HG02798 (cell line): ENCODE results near the gene MAML3.
"Not testable (repeated sequence)": the region's sequence is repeated elsewhere in the genome, so short reads cannot be mapped to it uniquely, and the experiment has no call there.

Source experiments
- ATAC-seq: cut with Tn5 transposase; IDR thresholded peaks from one replicate; pipeline ENCODE4 v1.9.1; 2021; ENCODE audit warnings: mild to moderate bottlenecking; ENCODE audit not compliant: unreplicated experiment, poor library complexity

MAML3 gene

GRCh38 chr4:139973616-139974015, 180.4 kb downstream of the MAML3 start:
- no peak for ATAC-seq

- ATAC-seq, result no peak
These were observed 181.0 kb downstream of the MAML3 start for GRCh38 chr4:139973015-139973414.

GRCh38 chr4:139972305-139972704, 181.7 kb downstream of the MAML3 start:
- ATAC-seq, result no peak

- ATAC-seq, result no peak
These were observed 182.9 kb downstream of the MAML3 start for GRCh38 chr4:139971111-139971510.

- no peak for ATAC-seq
These were observed 184.2 kb downstream of the MAML3 start for GRCh38 chr4:139969635-139970266.

GRCh38 chr4:139968831-139969230, 185.2 kb downstream of the MAML3 start:
- no peak for ATAC-seq

GRCh38 chr4:139966383-139966782, 187.6 kb downstream of the MAML3 start:
- ATAC-seq, result no peak

GRCh38 chr4:139965789-139966188, 188.2 kb downstream of the MAML3 start:
- ATAC-seq, result no peak

- no peak for ATAC-seq
These were observed 190.3 kb downstream of the MAML3 start for GRCh38 chr4:139963708-139964107.

- no peak for ATAC-seq
These were observed 191.8 kb downstream of the MAML3 start for GRCh38 chr4:139962130-139962684.

- no peak for ATAC-seq
These were observed 192.5 kb downstream of the MAML3 start for GRCh38 chr4:139961344-139961946.

GRCh38 chr4:139959396-139959795, 194.6 kb downstream of the MAML3 start:
- no peak for ATAC-seq

GRCh38 chr4:139958739-139959098, 195.3 kb downstream of the MAML3 start:
- ATAC-seq, result no peak

GRCh38 chr4:139957986-139958738, 195.8 kb downstream of the MAML3 start:
- no peak for ATAC-seq

GRCh38 chr4:139957065-139957464, 196.9 kb downstream of the MAML3 start:
- no peak for ATAC-seq

- ATAC-seq, result no peak
These were observed 197.4 kb downstream of the MAML3 start for GRCh38 chr4:139956507-139957017.

GRCh38 chr4:139955600-139955999, 198.4 kb downstream of the MAML3 start:
- no peak for ATAC-seq

GRCh38 chr4:139954512-139954911, 199.5 kb downstream of the MAML3 start:
- no peak for ATAC-seq

GRCh38 chr4:139951021-139951420, 203.0 kb downstream of the MAML3 start:
- ATAC-seq, result peak; percentile 8

GRCh38 chr4:139950568-139950967, 203.4 kb downstream of the MAML3 start:
- ATAC-seq, result peak; percentile 96

- not testable (repeated sequence) for ATAC-seq
These were observed 209.1 kb downstream of the MAML3 start for GRCh38 chr4:139944916-139945315.
